Mesothelial cell of epicardium (in vitro differentiated cells): ENCODE data around the gene STK40. TPM values are rescaled to one million over a fixed set of nuclear protein-coding genes. Genes with fewer than 3 reads are reported as not detected.

Experiments used
- DNase-seq, 2 experiments: peaks; one replicate each; pipeline ENCODE4 v3.0.0; 2021; ENCODE audit warnings: low spot score in 2 of 2; ENCODE audit not compliant: unreplicated experiment in 2 of 2
- H3K27ac Mint-ChIP-seq: 2 replicates; pipeline ENCODE4 v1.8.0; 2021; ENCODE audit warnings: mixed read lengths
- H3K27me3 Mint-ChIP-seq: 2 replicates; pipeline ENCODE4 v1.8.0; 2021; ENCODE audit warnings: low read depth, mixed read lengths
- H3K36me3 Mint-ChIP-seq: 2 replicates; pipeline ENCODE4 v1.8.0; 2021; ENCODE audit warnings: mixed read lengths
- H3K4me1 Mint-ChIP-seq: 2 replicates; pipeline ENCODE4 v1.8.0; 2021; ENCODE audit warnings: mixed read lengths
- H3K4me3 Mint-ChIP-seq: 2 replicates; pipeline ENCODE4 v1.8.0; 2021; ENCODE audit warnings: mild to moderate bottlenecking, moderate library complexity, mixed read lengths
- H3K9me3 Mint-ChIP-seq: 2 replicates; pipeline ENCODE4 v1.8.0; 2021; ENCODE audit warnings: mixed read lengths
- CTCF ChIP-seq: fragments of 200-600 bp; sonication (generic); IDR thresholded peaks from one replicate; pipeline ENCODE4 v1.5.0; 2021; ENCODE audit warnings: antibody characterized with exemption; ENCODE audit not compliant: unreplicated experiment
- total RNA-seq: library from RNA; stranded (reverse); gene quantifications from 3 replicates; pipeline ENCODE4 v1.2.1, GENCODE V29; 2021

STK40 gene
- total RNA-seq, 1 donor from 2014 or later = 42.7 TPM

DNA sequence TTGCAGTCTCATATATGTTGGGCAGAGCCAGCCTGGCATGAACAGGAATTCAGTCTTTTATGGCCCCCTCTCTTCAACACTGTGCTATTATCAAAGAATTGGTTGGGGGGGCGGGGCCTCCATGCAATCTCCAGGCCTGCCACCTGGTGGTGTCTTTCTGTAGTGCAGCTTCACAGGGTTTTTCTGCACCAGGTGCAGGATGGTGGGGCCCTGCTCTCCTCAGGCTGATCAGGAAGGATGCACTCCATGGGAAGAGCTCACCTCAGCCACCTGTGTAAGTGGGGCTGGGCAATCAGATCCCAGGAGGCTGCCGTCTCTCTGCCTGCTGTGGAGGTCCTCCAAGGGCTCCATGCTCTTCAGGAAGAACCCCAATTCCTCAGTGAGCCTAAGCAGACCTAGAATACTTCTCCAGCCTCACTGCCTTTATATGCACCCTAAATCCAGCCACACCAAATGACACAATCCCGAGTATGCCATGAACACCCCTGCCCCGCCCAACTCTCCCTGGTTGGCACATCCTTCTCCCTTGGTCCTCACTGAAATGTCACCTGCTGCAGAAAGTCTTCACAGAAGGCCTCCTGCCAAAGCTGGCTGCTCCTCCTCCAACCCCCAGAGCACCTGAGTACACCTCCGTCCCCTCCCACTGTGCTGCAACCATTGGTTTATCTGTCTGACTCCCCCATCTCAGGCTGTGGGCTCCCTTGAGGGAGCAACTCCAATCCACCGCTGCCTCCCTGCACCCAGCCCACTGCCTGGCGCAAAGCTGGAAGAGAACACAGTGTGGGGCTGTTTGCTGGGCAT is 16.5 kb downstream of the STK40 start:
- Mint-ChIP-seq H3K27ac (peak overlapping the region; percentile 63), H3K4me1 (peaks cover 34% of the 10 kb centered on the region), H3K4me3 (no peak overlapping the region), H3K9me3 (no peaks in the 10 kb centered on the region), H3K27me3 (no peaks in the 10 kb centered on the region), H3K36me3 (no peaks in the 10 kb centered on the region)
- peak; percentile 98 for TF ChIP-seq CTCF
- peak; percentile 67 to 92 for DNase-seq

GRCh38 chr1:36367798-36368197 is 17.9 kb downstream of the STK40 start:
- H3K36me3 Mint-ChIP-seq = peaks cover 5% of the 10 kb centered on the region
- peaks cover 19% of the 10 kb centered on the region for H3K4me1 Mint-ChIP-seq
- peak overlapping the region; percentile 27 for H3K27ac Mint-ChIP-seq
- no peaks in the 10 kb centered on the region for H3K9me3 Mint-ChIP-seq
- no peak for DNase-seq
- no peak overlapping the region for H3K4me3 Mint-ChIP-seq
- TF ChIP-seq CTCF = no peak
- no peaks in the 10 kb centered on the region for H3K27me3 Mint-ChIP-seq

- Mint-ChIP-seq H3K27ac (peak overlapping the region; percentile 27), H3K4me1 (peaks cover 14% of the 10 kb centered on the region), H3K9me3 (no peaks in the 10 kb centered on the region), H3K27me3 (no peaks in the 10 kb centered on the region), H3K36me3 (peaks cover 5% of the 10 kb centered on the region), H3K4me3 (no peak overlapping the region)
- DNase-seq = no peak
- no peak for TF ChIP-seq CTCF
Measured at GRCh38 chr1:36367066-36367465, 18.7 kb downstream of the STK40 start.

- H3K27ac Mint-ChIP-seq = peak overlapping the region; percentile 88
- H3K9me3 Mint-ChIP-seq = no peaks in the 10 kb centered on the region
- H3K27me3 Mint-ChIP-seq = no peaks in the 10 kb centered on the region
- no peak for TF ChIP-seq CTCF
- H3K4me3 Mint-ChIP-seq = no peak overlapping the region
- peaks cover 5% of the 10 kb centered on the region for H3K36me3 Mint-ChIP-seq
- DNase-seq = no peak
- peaks cover 14% of the 10 kb centered on the region for H3K4me1 Mint-ChIP-seq
Measured at GRCh38 chr1:36366091-36366661, 19.5 kb downstream of the STK40 start.

GRCh38 chr1:36365381-36365780 is 20.3 kb downstream of the STK40 start:
- Mint-ChIP-seq H3K27ac (peak overlapping the region; percentile 88), H3K4me1 (peaks cover 14% of the 10 kb centered on the region), H3K36me3 (peaks cover 5% of the 10 kb centered on the region), H3K9me3 (no peaks in the 10 kb centered on the region), H3K27me3 (no peaks in the 10 kb centered on the region), H3K4me3 (no peak overlapping the region)
- TF ChIP-seq CTCF = no peak
- no peak for DNase-seq
